B cell (primary cell): ENCODE results near the gene NRF1. TPM values are rescaled to one million over a fixed set of nuclear protein-coding genes. Genes with fewer than 3 reads are reported as not detected.
A peak's percentile ranks its signal among the peaks of the same experiment; 100 is the strongest.
"Not testable (repeated sequence)": the region's sequence is repeated elsewhere in the genome, so short reads cannot be mapped to it uniquely, and the experiment has no call there.

Experiments
- ATAC-seq: fragments of 200-7000 bp; cut with Tn5 transposase; one replicate; pipeline ENCODE4 v1.10.0; 2021; ENCODE audit warnings: low read depth, mild to moderate bottlenecking, moderate number of reproducible peaks, moderate library complexity
- CTCF ChIA-PET: fragments of 350-600 bp; sonication (Branson Sonifier 250); formaldehyde crosslinking; loops from one replicate; lab custom pipeline; 2021; ENCODE audit warnings: antibody characterized with exemption, inconsistent platforms; lab: Charles Lee
- POLR2A ChIA-PET: fragments of 350-600 bp; sonication (Branson Sonifier 250); formaldehyde crosslinking; loops from one replicate; lab custom pipeline; 2021; ENCODE audit warnings: antibody characterized with exemption; lab: Charles Lee
- DNase-seq: peaks from one replicate; pipeline ENCODE4 v3.0.0; 2013
- H2AFZ ChIP-seq: 2 replicates; pipeline ENCODE4 v1.6.1; 2012; ENCODE audit warnings: mild to moderate bottlenecking, low read depth, low read length; ENCODE audit not compliant: insufficient read depth, poor library complexity, severe bottlenecking
- H3K27ac ChIP-seq, 2 donors: 1 replicate in 1 of 2; 2 replicates in 1 of 2; pipeline ENCODE4 v1.5.1; 2012 to 2013; ENCODE audit warnings: low read length in 2 of 2, mild to moderate bottlenecking in 2 of 2, moderate library complexity in 1 of 2
- H3K27me3 ChIP-seq, 4 experiments: fragments of 200-600 bp in 1 of 4; sonication (generic) in 1 of 4; replicated peaks in 1 of 4; 1 replicate in 2 of 4; 2 replicates in 2 of 4; pipeline versions ENCODE4 v1.6.1 to v1.7.0; 2013 to 2016; ENCODE audit warnings: low read length in 3 of 4, mild to moderate bottlenecking in 2 of 4, mixed read lengths in 1 of 4, moderate library complexity in 1 of 4; ENCODE audit not compliant: insufficient read depth in 4 of 4, control insufficient read depth in 3 of 4; ENCODE audit errors: control extremely low read depth in 1 of 4
- H3K36me3 ChIP-seq, 2 experiments: replicated peaks in 1 of 2; 1 replicate in 1 of 2; 2 replicates in 1 of 2; pipeline versions ENCODE4 v1.6.1 to v1.7.1; 2013; ENCODE audit warnings: low read length in 1 of 2; ENCODE audit not compliant: insufficient read depth in 2 of 2, control insufficient read depth in 1 of 2; ENCODE audit errors: control extremely low read depth in 1 of 2, extremely low read depth in 1 of 2
- H3K4me1 ChIP-seq, 2 donors: fragments of 200-600 bp in 1 of 2; sonication (generic) in 1 of 2; 1 replicate in 1 of 2; 2 replicates in 1 of 2; pipeline versions ENCODE4 v1.5.1 to v1.6.1; 2013 to 2017; ENCODE audit warnings: low read length in 2 of 2; ENCODE audit not compliant: control insufficient read depth in 2 of 2, insufficient read depth in 2 of 2
- H3K4me2 ChIP-seq: replicated peaks from 2 replicates; pipeline ENCODE3; 2012; ENCODE audit warnings: mild to moderate bottlenecking, low read depth, low read length; ENCODE audit not compliant: poor library complexity, severe bottlenecking
- H3K4me3 ChIP-seq, 5 experiments: fragments of 200-600 bp in 1 of 5; sonication (generic) in 1 of 5; 1 replicate in 3 of 5; 2 replicates in 2 of 5; pipeline versions ENCODE4 v1.5.1 to v1.7.0; 2011 to 2016; ENCODE audit warnings: low read length in 4 of 5, mild to moderate bottlenecking in 4 of 5, low read depth in 2 of 5, control low read depth in 1 of 5, moderate library complexity in 1 of 5; ENCODE audit not compliant: insufficient read depth in 1 of 5; ENCODE audit errors: control extremely low read depth in 1 of 5, extremely low read depth in 1 of 5
- H3K79me2 ChIP-seq: fragments of 200-600 bp; sonication (generic); one replicate; pipeline ENCODE4 v1.6.0; 2016; ENCODE audit warnings: low read length; ENCODE audit not compliant: control insufficient read depth, insufficient read depth
- H3K9ac ChIP-seq: fragments of 200-600 bp; sonication (generic); 2 replicates; pipeline ENCODE4 v1.6.1; 2017; ENCODE audit warnings: mild to moderate bottlenecking, low read length, moderate library complexity
- H3K9me3 ChIP-seq, 3 donors: one replicate each; pipeline versions ENCODE4 v1.6.1 to v1.7.1; 2013; ENCODE audit warnings: low read length in 2 of 3; ENCODE audit not compliant: control insufficient read depth in 2 of 3, insufficient read depth in 1 of 3; ENCODE audit errors: control extremely low read depth in 1 of 3
- H4K20me1 ChIP-seq: 2 replicates; pipeline ENCODE4 v1.6.0; 2012; ENCODE audit warnings: mild to moderate bottlenecking, low read length; ENCODE audit not compliant: insufficient read depth, control insufficient read depth, poor library complexity, severe bottlenecking
- H3K27ac Mint-ChIP-seq: one replicate; pipeline ENCODE4 v1.8.0; 2021; ENCODE audit warnings: mixed read lengths
- H3K27me3 Mint-ChIP-seq: one replicate; pipeline ENCODE4 v1.8.0; 2021; ENCODE audit warnings: mixed read lengths
- H3K4me1 Mint-ChIP-seq: one replicate; pipeline ENCODE4 v1.8.0; 2021; ENCODE audit warnings: mixed read lengths
- H3K4me3 Mint-ChIP-seq: one replicate; pipeline ENCODE4 v1.8.0; 2021; ENCODE audit warnings: mixed read lengths
- H3K9me3 Mint-ChIP-seq: one replicate; pipeline ENCODE4 v1.8.0; 2022; ENCODE audit warnings: mixed read lengths; ENCODE audit not compliant: insufficient read depth
- EZH2 ChIP-seq: IDR thresholded peaks from 2 replicates; pipeline ENCODE4 v1.6.1; 2012; ENCODE audit warnings: borderline replicate concordance, low read depth, mild to moderate bottlenecking, moderate library complexity, low read length; ENCODE audit not compliant: insufficient read depth, poor library complexity, severe bottlenecking
- WGBS: methylation state at CpG from one replicate; pipeline ENCODE4 v1.1.5; 2013; ENCODE audit warnings: missing lambda C conversion rate; ENCODE audit not compliant: insufficient coverage; 5-methylcytosine and 5-hydroxymethylcytosine counted together
- intact Hi-C: fragments of 100-400 bp; cut with micrococcal nuclease; formaldehyde crosslinking; loops from one replicate; pipeline ENCODE4 v1.10.0; 2022
- polyA plus RNA-seq: library from polyadenylated mRNA; depleted of rRNA; stranded (reverse); fragments of >200 nt; gene quantifications from 2 replicates; pipeline ENCODE4 v1.2.3, GENCODE V29; 2012
- total RNA-seq, 2 donors: library from RNA; stranded (reverse); fragments of 120-200 nt in 1 of 2; gene quantifications; 1 replicate in 1 of 2; 2 replicates in 1 of 2; pipeline versions ENCODE4 v1.2.3 to v1.2.4, GENCODE V29; 2013 to 2022
- TF ChIP-seq, protein P1 (sequence below): fragments of 200-600 bp; IDR thresholded peaks from one replicate; pipeline ENCODE4 v1.8.0; 2022; ENCODE audit warnings: antibody characterized with exemption, mild to moderate bottlenecking

Gene NRF1
- total and polyA plus RNA-seq, 2 donors (not counting 1 experiment from before 2014, with no cell fraction given): 19.6 to 53.0 TPM

- H3K27me3 ChIP-seq, H3K79me2 ChIP-seq, H3K27me3 Mint-ChIP-seq, H3K4me2 ChIP-seq, H3K9me3 Mint-ChIP-seq, H3K27ac Mint-ChIP-seq, H3K36me3 ChIP-seq, H3K9ac ChIP-seq, DNase-seq, H3K9me3 ChIP-seq, ATAC-seq, H4K20me1 ChIP-seq, H3K27ac ChIP-seq, H3K4me3 ChIP-seq, H3K4me3 Mint-ChIP-seq, intact Hi-C loops, H2AFZ ChIP-seq: not testable (repeated sequence)
- CTCF ChIA-PET: interaction anchor here (1.5 kb wide), 1 partner anchor 9 kb away, joined by 3 read pairs; no protein-coding TSS in a partner anchor
- H3K4me1 Mint-ChIP-seq: peaks cover 29% of the 10 kb centered on the region
- H3K4me1 ChIP-seq: peaks cover 12 to 21% of the 10 kb centered on the region in 2 donors
- POLR2A ChIA-PET: interaction anchor here (0.6 kb wide), 1 partner anchor 180 kb away, joined by 4 read pairs; no protein-coding TSS in a partner anchor
- WGBS: no CpG with 5 or more reads among the region's 3 CpGs
Measured at GRCh38 chr7:129604021-129604420, 7.5 kb upstream of the NRF1 start.

DNA sequence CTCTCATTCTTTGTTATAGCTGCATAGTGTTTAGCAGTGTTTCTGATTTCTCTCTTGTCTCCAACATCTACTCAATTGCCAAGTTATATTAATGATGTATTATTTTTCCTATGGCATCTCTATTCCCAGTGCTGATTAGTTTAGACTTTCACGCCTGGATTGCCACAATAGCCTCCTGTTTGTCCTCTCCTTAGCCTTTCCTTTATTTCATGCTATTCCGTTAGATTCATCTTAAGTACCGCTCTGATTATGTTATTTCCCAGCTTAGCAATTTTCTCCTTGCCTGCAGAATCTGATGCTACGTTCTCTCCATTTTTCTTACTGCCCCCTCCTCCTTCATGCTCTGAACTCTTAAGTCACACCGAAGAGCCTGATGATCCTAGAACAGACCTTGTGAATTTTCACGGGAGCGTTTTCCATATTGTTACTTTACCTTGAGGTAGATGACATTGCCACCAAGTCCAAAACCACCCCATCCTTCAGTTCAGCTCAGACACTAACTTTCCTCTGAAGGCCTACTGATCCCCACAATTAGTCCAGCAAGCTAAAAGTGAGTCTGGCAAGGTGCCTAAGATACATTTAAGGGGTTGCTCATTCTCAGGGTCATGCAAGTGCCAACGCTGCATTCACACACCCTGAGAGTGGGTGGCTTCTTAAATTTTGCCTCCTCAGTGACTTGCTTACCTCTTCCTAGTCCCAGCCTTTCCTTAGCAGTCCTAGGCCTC is 6.6 kb upstream of the NRF1 start:
- peaks cover 0 to 8% of the 10 kb centered on the region in 2 experiments for H3K36me3 ChIP-seq
- peaks cover 12 to 21% of the 10 kb centered on the region in 2 donors for H3K4me1 ChIP-seq
- H3K27me3 ChIP-seq: no peaks in the 10 kb centered on the region
- Mint-ChIP-seq H3K4me3 (no peak overlapping the region), H3K27me3 (no peaks in the 10 kb centered on the region), H3K27ac (peak overlapping the region; percentile 17), H3K4me1 (peaks cover 38% of the 10 kb centered on the region), H3K9me3 (no peaks in the 10 kb centered on the region)
- no peak overlapping the region for H3K4me2 ChIP-seq
- TF ChIP-seq, protein P1, sequence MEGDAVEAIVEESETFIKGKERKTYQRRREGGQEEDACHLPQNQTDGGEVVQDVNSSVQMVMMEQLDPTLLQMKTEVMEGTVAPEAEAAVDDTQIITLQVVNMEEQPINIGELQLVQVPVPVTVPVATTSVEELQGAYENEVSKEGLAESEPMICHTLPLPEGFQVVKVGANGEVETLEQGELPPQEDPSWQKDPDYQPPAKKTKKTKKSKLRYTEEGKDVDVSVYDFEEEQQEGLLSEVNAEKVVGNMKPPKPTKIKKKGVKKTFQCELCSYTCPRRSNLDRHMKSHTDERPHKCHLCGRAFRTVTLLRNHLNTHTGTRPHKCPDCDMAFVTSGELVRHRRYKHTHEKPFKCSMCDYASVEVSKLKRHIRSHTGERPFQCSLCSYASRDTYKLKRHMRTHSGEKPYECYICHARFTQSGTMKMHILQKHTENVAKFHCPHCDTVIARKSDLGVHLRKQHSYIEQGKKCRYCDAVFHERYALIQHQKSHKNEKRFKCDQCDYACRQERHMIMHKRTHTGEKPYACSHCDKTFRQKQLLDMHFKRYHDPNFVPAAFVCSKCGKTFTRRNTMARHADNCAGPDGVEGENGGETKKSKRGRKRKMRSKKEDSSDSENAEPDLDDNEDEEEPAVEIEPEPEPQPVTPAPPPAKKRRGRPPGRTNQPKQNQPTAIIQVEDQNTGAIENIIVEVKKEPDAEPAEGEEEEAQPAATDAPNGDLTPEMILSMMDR: no peak
- no peak for TF ChIP-seq EZH2
- H3K79me2 ChIP-seq: peaks cover 5% of the 10 kb centered on the region
- no peak overlapping the region for H3K4me3 ChIP-seq
- POLR2A ChIA-PET: no interaction called here
- H2AFZ ChIP-seq: no peak overlapping the region
- ATAC-seq: no peak
- no peak overlapping the region for H3K9ac ChIP-seq
- H3K9me3 ChIP-seq: no peaks in the 10 kb centered on the region
- intact Hi-C loops: no loop called here
- 93% methylated on average over 7 of the region's 8 CpGs for WGBS
- no peak overlapping the region for H3K27ac ChIP-seq
- no peaks in the 10 kb centered on the region for H4K20me1 ChIP-seq
- no peak for DNase-seq
- CTCF ChIA-PET: interaction anchor here (1.5 kb wide), 1 partner anchor 8 kb away, joined by 3 read pairs; no protein-coding TSS in a partner anchor
